H7 (cell line): ENCODE data around the gene DEPDC4. TPM values are rescaled to one million over a fixed set of nuclear protein-coding genes. Genes with fewer than 3 reads are reported as not detected.
A peak's percentile ranks its signal among the peaks of the same experiment; 100 is the strongest.

ENCODE experiments used
- DNase-seq: peaks from one replicate; pipeline ENCODE4 v3.0.0; 2012
- H3K27me3 ChIP-seq: 2 replicates; pipeline ENCODE4 v1.6.0; 2011; ENCODE audit warnings: mild to moderate bottlenecking, low read length; ENCODE audit not compliant: control insufficient read depth, insufficient read depth
- H3K36me3 ChIP-seq: replicated peaks from 2 replicates; pipeline ENCODE4 v1.5.1; 2011; ENCODE audit warnings: low read length; ENCODE audit not compliant: control insufficient read depth, insufficient read depth
- H3K4me3 ChIP-seq: 2 replicates; pipeline ENCODE4 v1.5.1; 2011; ENCODE audit warnings: low read depth, mild to moderate bottlenecking, control low read depth, low read length, moderate library complexity; ENCODE audit not compliant: insufficient read depth
- total RNA-seq: library from RNA; depleted of rRNA; stranded (reverse); fragments of >200 nt; shearing (Covaris generic); gene quantifications from 2 replicates; pipeline ENCODE4 v1.2.3, GENCODE V29; 2014; rRNA removed

Gene DEPDC4
- total RNA-seq, 1 experiment from 2014 or later: 5.3 TPM

GRCh38 chr12:100213016-100213891 is 53.6 kb downstream of the DEPDC4 start:
- Histone ChIP-seq H3K4me3 (no peak overlapping the region), H3K27me3 (no peaks in the 10 kb centered on the region), H3K36me3 (peaks cover 12% of the 10 kb centered on the region)
- DNase-seq: no peak

- Histone ChIP-seq H3K4me3 (no peak overlapping the region), H3K27me3 (no peaks in the 10 kb centered on the region), H3K36me3 (peaks cover 14% of the 10 kb centered on the region)
- no peak for DNase-seq
Measured at GRCh38 chr12:100211698-100212097, 55.2 kb downstream of the DEPDC4 start.

- H3K36me3 ChIP-seq: peaks cover 13% of the 10 kb centered on the region
- DNase-seq: no peak
- H3K4me3 ChIP-seq: no peak overlapping the region
- no peaks in the 10 kb centered on the region for H3K27me3 ChIP-seq
Measured at GRCh38 chr12:100208834-100209233, 58.0 kb downstream of the DEPDC4 start.

DNA sequence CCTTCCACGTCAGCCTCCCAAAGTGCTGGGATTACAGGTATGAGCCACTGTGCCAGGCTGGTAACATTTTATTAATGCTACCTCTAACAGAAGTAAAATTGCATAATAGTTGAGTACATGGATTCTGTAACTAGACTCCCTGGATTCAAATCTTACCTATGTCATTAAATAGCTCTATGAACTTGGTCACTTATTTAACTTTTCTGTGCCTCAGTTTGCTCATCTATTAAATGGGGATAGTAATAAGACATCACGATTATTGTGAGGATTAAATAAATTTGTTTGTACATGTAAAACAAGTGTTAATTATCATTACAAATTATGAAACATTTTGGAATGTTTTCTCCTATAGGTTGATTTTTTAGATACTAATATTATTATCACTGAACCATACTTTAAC is 59.6 kb downstream of the DEPDC4 start:
- peaks cover 10% of the 10 kb centered on the region for H3K36me3 ChIP-seq
- no peaks in the 10 kb centered on the region for H3K27me3 ChIP-seq
- DNase-seq: no peak
- no peak overlapping the region for H3K4me3 ChIP-seq

GRCh38 chr12:100201604-100202423 is 65.1 kb downstream of the DEPDC4 start:
- Histone ChIP-seq H3K27me3 (no peaks in the 10 kb centered on the region; the same call in 1 of the 2 replicates), H3K4me3 (no peak overlapping the region; the same call in 1 of the 2 replicates), H3K36me3 (no peaks in the 10 kb centered on the region)
- no peak for DNase-seq

DNA sequence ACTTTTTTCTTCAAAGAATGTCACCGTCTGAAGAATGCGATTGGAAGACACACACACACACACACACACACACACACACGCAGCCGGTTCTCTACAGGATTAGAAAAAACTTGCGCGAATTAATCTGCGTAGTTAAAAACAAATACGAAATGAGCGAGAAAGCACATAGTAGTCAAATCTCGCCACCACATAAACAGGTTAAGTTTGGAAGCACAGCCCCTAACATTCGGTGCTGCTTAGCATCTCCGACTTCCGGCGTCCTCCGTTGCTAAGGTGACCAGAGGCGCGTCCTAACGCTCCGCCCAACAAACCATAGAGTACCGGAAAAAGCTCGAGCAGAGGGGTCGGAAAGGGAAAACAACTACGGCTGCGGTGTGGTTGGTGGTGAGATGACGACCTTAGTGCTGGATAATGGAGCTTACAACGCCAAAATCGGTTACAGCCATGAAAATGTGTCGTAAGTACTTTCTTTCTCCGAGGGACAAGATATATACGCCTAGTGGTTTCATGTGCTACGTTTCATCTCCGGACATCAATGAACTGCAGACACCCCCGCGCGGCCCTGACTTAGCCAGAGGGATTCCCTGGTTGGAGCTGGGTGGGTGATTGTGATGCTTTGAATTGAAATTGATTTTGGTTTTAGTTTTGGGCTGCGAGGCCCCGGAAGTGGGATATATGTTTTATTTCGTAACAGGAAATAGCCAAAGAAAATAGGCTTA is 66.3 kb downstream of the DEPDC4 start, which contains the start of gene ACTR6:
TSS of gene ACTR6 (plus strand) at position 353 of the 719 bp plus-strand sequence. CDS start at position 390, 37 bp downstream.
- Histone ChIP-seq H3K27me3 (no peaks in the 10 kb centered on the region; the same call in 1 of the 2 replicates), H3K4me3 (peak within 1 kb of the TSS; percentile 96), H3K36me3 (no peaks in the 10 kb centered on the region)

GRCh38 chr12:100199347-100200149 is 67.3 kb downstream of the DEPDC4 start:
- DNase-seq: peak; percentile 93
- Histone ChIP-seq H3K36me3 (no peaks in the 10 kb centered on the region), H3K4me3 (peak overlapping the region; percentile 96), H3K27me3 (no peaks in the 10 kb centered on the region; the same call in 1 of the 2 replicates)

More for the DNA sequence above, 66.3 kb downstream of the DEPDC4 start, which contains the start of gene ACTR6:
- peak; percentile 88 for DNase-seq

DNA sequence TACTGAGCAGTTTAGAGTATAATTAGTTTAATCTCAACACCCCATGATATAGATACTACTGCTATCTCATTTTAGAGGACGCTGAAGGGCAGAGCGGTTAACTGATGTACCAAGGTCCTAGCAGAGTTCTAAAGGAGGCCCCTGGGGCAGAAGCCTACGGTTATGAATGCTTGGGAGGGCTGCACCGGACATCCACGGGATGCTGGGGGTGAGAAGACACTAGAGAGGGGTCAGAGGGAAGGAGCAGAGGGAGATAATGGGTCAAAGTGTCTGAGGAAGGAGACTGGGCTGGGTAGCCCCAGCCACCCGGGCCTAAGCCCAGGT is 67.9 kb downstream of the DEPDC4 start:
- Histone ChIP-seq H3K27me3 (no peaks in the 10 kb centered on the region; the same call in 1 of the 2 replicates), H3K4me3 (peak overlapping the region; percentile 96)
- no peak for DNase-seq

DNA sequence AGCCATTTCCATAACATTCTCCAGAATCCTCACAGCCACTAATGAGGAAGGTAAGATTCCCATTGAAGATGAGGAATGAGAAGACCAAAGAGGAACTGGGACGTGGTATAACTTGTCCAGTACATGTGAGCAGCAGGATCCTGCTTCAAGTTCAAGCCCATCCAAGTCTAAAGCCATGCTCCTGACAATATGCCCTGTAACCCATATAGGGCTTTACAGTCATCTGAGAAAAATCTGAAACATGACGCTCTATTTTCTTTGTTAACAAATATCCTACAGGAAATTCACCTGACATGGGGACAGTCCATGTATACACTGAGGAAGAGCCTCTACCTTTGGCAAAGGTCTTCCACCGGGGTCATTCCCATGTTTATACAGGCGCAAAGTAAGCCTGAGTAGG is 69.4 kb downstream of the DEPDC4 start:
- no peak for DNase-seq
- no peak overlapping the region for H3K4me3 ChIP-seq
- no peaks in the 10 kb centered on the region; the same call in 1 of the 2 replicates for H3K27me3 ChIP-seq
- H3K36me3 ChIP-seq: 0 out of 2 replicates have a peak, but pooled peaks cover 3% of the 10 kb centered on the region

More for the DNA sequence above, 67.9 kb downstream of the DEPDC4 start:
- H3K36me3 ChIP-seq: 0 out of 2 replicates have a peak, but pooled peaks cover 2% of the 10 kb centered on the region

- no peak for DNase-seq
- Histone ChIP-seq H3K36me3 (peaks cover 3% of the 10 kb centered on the region; the same call in 1 of the 2 replicates), H3K4me3 (no peak overlapping the region), H3K27me3 (no peaks in the 10 kb centered on the region)
Measured at GRCh38 chr12:100193085-100193484, 73.8 kb downstream of the DEPDC4 start.

Other genes with a start within 250 kb of the DEPDC4 start
- 36.4 and 40.4 TPM in 2 replicates for gene BLTP3B, start 124.2 kb downstream of the DEPDC4 start, total RNA-seq
- 33.0 and 38.5 TPM in 2 replicates for gene ACTR6, start 66.3 kb downstream of the DEPDC4 start, total RNA-seq
- gene SCYL2, start 98 bp upstream of the DEPDC4 start, total RNA-seq: 27.5 and 34.6 TPM in 2 replicates
- not detected in 2 replicates for gene SLC17A8, start 90.0 kb upstream of the DEPDC4 start, total RNA-seq
- gene NR1H4, start 206.8 kb upstream of the DEPDC4 start, total RNA-seq: not detected in 2 replicates